ENCODE measurements around the gene ZSCAN21.

GRCh38 chr7:100109521-100110163 is 60.1 kb downstream of the ZSCAN21 start:
- TF ChIP-seq CTCF (IDR thresholded peaks at IDR 0.05; ENCODE audit: insufficient read depth, low read depth, low read length) = no peak
- TF ChIP-seq EZH2 (IDR thresholded peaks at IDR 0.05; ENCODE audit: insufficient read depth, low read length) = no peak
